Measurements from ENCODE around the gene GRWD1. TPM values are rescaled to one million over a fixed set of nuclear protein-coding genes. Genes with fewer than 3 reads are reported as not detected.

Gene GRWD1
- total and polyA plus RNA-seq, 2 of the 8 experiments (the other 6 are each of a cell fraction or from before 2014, with no cell fraction given), result 36.9 to 61.9 TPM

- FAIRE-seq (no peak), DNase-seq (ENCODE audit: low read depth in 1 of 2, low spot score in 2 of 2) (no peak)
- Histone ChIP-seq H3K23me2 (ENCODE audit: low read depth, low read length) (peaks cover 2% of the 10 kb centered on the region; the same call in 1 of the 2 replicates), H2AK5ac (ENCODE audit: low read depth, low read length) (no peak overlapping the region), H3K4me1 (replicated peaks in 1 of 4; ENCODE audit: control insufficient read depth in 3 of 4, insufficient read depth in 4 of 4, low read length in 3 of 4) (0 out of 7 replicates have a peak, but pooled peaks cover 0 to 3% (median 0%) of the 10 kb centered on the region in 4 experiments), H2BK15ac (ENCODE audit: low read length) (no peak overlapping the region), H4K91ac (replicated peaks; ENCODE audit: insufficient read length, low read length) (no peak overlapping the region), H3K4ac (replicated peaks; ENCODE audit: insufficient read length, low read depth, low read length) (no peak overlapping the region), H3K9me3 (ENCODE audit: insufficient read depth in 2 of 2, low read depth in 1 of 2, low read length in 1 of 2) (no peaks in the 10 kb centered on the region), H3K27me3 (replicated peaks in 1 of 4; ENCODE audit: control insufficient read depth in 3 of 4, extremely low read depth in 1 of 4, insufficient read depth in 3 of 4, low read length in 3 of 4) (no peaks in the 10 kb centered on the region), H3K79me1 (ENCODE audit: low read depth, low read length) (no peaks in the 10 kb centered on the region; the same call in 1 of the 2 replicates), H2BK12ac (ENCODE audit: low read depth, low read length) (no peak overlapping the region), H4K20me1 (replicated peaks in 1 of 2; ENCODE audit: control insufficient read depth in 1 of 2, insufficient read depth in 2 of 2, low read length in 2 of 2) (peaks cover 15 to 16% of the 10 kb centered on the region in 2 experiments), H2BK20ac (ENCODE audit: low read length) (no peak overlapping the region), H2AFZ (ENCODE audit: low read length) (no peak overlapping the region), H3K18ac (ENCODE audit: extremely low read depth, low read length) (no peak overlapping the region), H3K36me3 (ENCODE audit: control insufficient read depth in 2 of 4, insufficient read depth in 4 of 4, low read length in 3 of 4) (peaks cover 25 to 69% (median 55%) of the 10 kb centered on the region in 4 experiments), H3K14ac (ENCODE audit: insufficient read length) (no peak overlapping the region), H2BK120ac (replicated peaks; ENCODE audit: low read depth, low read length) (no peak overlapping the region), H3K9ac (replicated peaks in 1 of 4; ENCODE audit: extremely low read depth in 1 of 4, low read depth in 3 of 4, low read length in 3 of 4) (0 out of 7 replicates have a peak overlapping the region, but pooled peaks of 1 of the 4 experiments have one; percentile 22), H3K27ac (ENCODE audit: low read depth, low read length) (no peak overlapping the region), H3K23ac (ENCODE audit: insufficient read length) (no peak overlapping the region), H3K56ac (replicated peaks; ENCODE audit: insufficient read length, low read depth, low read length) (no peak overlapping the region), H3K4me2 (ENCODE audit: insufficient read depth in 1 of 2, low read depth in 2 of 2, low read length in 2 of 2) (no peak overlapping the region), H3K4me3 (ENCODE audit: extremely low read depth in 1 of 4, insufficient read depth in 2 of 4, low read depth in 3 of 4, low read length in 4 of 4) (no peak overlapping the region), H2BK5ac (ENCODE audit: low read depth, low read length) (no peak overlapping the region), H4K5ac (ENCODE audit: insufficient read length, low read depth, low read length) (no peak overlapping the region), H4K8ac (ENCODE audit: extremely low read depth, insufficient read depth, low read length) (no peak overlapping the region), H3K79me2 (ENCODE audit: control insufficient read depth in 1 of 2, insufficient read depth in 2 of 2, low read length in 2 of 2) (no peaks in the 10 kb centered on the region)
- TF ChIP-seq POLR2AphosphoS5 (IDR thresholded peaks at IDR 0.05; ENCODE audit: low read depth, low read length), result peak; percentile 29; the same call in 1 of the 2 replicates
- no peak for TF ChIP-seq YY1 (IDR thresholded peaks at IDR 0.05; ENCODE audit: low read depth, low read length)
- no peak for TF ChIP-seq POLR2A (IDR thresholded peaks at IDR 0.05; ENCODE audit: control extremely low read depth in 1 of 2, low read depth in 2 of 2, low read length in 2 of 2)
- ChIA-PET CTCF (ENCODE audit: partially characterized antibody) (interaction anchor here (0.5 kb wide), 1 partner anchor 18 kb away, joined by 3 read pairs; no protein-coding TSS in a partner anchor), POLR2A (ENCODE audit: partially characterized antibody) (interaction anchor here (1.0 to 11.4 kb wide), 3 partner anchors 16 to 134 kb away, joined by 3 to 176 read pairs (median 17); no protein-coding TSS in a partner anchor)
- WGBS, 2 experiments (ENCODE audit: extremely low coverage in 1 of 2, insufficient coverage in 1 of 2, insufficient read length in 1 of 2, insufficient replicate concordance in 2 of 2, low coverage in 1 of 2, low lambda C conversion rate in 2 of 2, missing lambda C conversion rate in 1 of 2), result 89% methylated on average over 6 of the region's 10 CpGs; no CpG with 5 or more reads in 1 of the 2 experiments
These were observed 31.4 kb downstream of the GRWD1 start for GRCh38 chr19:48477067-48477685.
